ENCODE measurements around the gene DPP8. TPM values are rescaled to one million over a fixed set of nuclear protein-coding genes. Genes with fewer than 3 reads are reported as not detected.

The DPP8 gene
- total RNA-seq, 2 donors from 2014 or later = 37.9 to 42.9 TPM

DNA sequence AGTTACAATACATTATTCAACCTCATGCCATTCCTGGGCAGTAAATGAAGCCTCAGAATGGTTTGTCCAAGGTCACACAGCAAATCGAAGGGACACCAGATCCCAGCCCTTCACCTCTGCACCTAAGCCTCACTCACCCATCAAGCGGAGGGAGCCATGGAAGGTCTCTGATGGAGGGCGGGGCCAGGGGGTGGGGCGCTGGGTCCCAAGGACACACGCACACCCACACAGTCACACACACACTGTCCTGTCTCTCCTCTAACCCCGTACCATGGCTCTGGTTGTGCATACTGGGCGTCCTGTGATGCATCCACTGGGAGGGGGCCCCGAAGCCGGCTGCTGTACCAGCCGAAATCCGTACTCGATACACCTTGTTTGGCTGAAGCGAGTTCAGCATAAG lies 124.4 kb downstream of the DPP8 start:
- Mint-ChIP-seq H3K4me1 (peaks cover 7% of the 10 kb centered on the region), H3K27me3 (peaks cover 68% of the 10 kb centered on the region), H3K27ac (no peak overlapping the region), H3K4me3 (no peak overlapping the region), H3K36me3 (ENCODE audit: low read depth) (peaks cover 5% of the 10 kb centered on the region)
- ATAC-seq = no peak
- H3K9me3 ChIP-seq (ENCODE audit: control insufficient read depth, low read length, poor library complexity, severe bottlenecking) = no peaks in the 10 kb centered on the region
- no peak for DNase-seq

Other genes with a start within 250 kb of the DPP8 start
- 10 to 100 TPM; 11.5 to 13.8 TPM for gene PARP16, start 230.8 kb downstream of the DPP8 start, total RNA-seq
- not detected for gene RNU5A-1, start 221.6 kb downstream of the DPP8 start, total RNA-seq
- gene RNU5B-1, start 213.0 kb downstream of the DPP8 start, total RNA-seq = not detected
- not detected for gene IGDCC3, start 139.7 kb downstream of the DPP8 start, total RNA-seq
- gene IGDCC4, start 94.7 kb downstream of the DPP8 start, total RNA-seq = under 1 TPM; 0.07 to 0.10 TPM
- 10 to 100 TPM; 14.3 to 14.8 TPM for gene HACD3, start 12.8 kb upstream of the DPP8 start, total RNA-seq
- 10 to 100 TPM; 19.2 to 23.7 TPM for gene INTS14, start 93.4 kb upstream of the DPP8 start, total RNA-seq
- 1 to 10 TPM; 4.0 to 5.9 TPM for gene SLC24A1, start 104.2 kb upstream of the DPP8 start, total RNA-seq